ENCODE results near the gene RBM44.

DNA sequence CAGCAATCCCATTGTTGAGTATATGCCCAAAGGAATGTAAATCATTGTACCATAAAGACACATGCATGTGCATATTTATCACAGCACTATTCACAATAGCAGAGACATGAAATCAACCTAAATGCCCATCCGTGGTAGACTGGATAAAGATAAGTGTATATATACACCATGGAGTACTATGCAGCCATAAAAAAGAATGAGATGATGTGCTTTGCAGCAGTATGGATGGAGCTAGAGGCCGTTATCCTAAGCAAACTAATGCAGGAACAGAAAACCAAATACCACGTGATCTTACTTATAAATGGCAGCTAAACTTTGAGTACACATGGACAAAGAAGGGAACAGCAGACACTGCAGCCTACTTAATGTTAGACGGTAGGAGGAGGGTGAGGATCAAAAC is 42.5 kb downstream of the RBM44 start:
- no peak for TF ChIP-seq POLR2A (IDR thresholded peaks at IDR 0.05; ENCODE audit: low read depth, low read length)
- TF ChIP-seq POLR2AphosphoS5 (IDR thresholded peaks at IDR 0.05; ENCODE audit: low read depth, low read length), result no peak

Measured in GM12892 (cell line).